MV-4-11 (cell line): ENCODE data around the gene PREPL.
"Not testable (repeated sequence)": the region's sequence is repeated elsewhere in the genome, so short reads cannot be mapped to it uniquely, and the experiment has no call there.

Experiments
- DNase-seq: peaks from one replicate; lab custom pipeline; 2025; lab: John Stamatoyannopoulos, UW

PREPL gene

GRCh38 chr2:44348400-44348799 is 12.9 kb downstream of the PREPL start:
- no peak for DNase-seq

DNA sequence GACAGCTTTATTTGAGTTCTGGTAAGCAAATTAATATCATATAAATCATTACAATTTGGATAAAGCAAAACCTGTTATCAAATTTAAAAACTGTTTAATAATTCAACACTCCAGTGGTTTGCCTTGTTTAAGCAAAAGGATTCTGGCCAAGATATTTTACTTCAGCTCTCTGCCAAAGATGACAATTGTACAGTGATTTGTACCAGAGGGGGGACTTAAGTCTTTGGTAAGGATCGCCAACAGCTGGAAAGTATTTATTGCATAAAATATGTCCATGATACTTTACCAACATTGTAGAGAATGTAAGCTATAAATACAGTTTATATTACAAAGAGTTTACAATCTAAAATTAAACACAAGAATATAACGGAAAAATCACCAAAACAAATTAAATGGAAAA is 13.8 kb downstream of the PREPL start:
- no peak for DNase-seq

DNA sequence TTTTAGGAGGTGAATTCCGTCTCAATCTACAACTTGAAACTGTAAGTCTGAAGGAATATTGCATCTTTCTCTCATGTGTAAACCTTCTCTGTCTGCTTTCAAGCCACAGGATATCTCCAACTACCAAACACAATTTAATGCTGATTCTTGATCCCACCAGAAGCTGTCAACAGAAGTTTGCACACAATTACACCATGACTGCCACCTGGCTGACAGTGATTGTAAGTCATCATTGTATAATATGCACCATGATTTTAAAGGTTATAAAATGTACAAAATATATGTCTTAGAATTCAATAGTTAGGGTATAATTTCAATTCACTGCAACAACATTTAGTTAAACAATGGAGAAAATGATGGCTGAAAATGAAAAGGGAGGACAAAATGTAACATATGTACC is 18.4 kb downstream of the PREPL start:
- no peak for DNase-seq

DNA sequence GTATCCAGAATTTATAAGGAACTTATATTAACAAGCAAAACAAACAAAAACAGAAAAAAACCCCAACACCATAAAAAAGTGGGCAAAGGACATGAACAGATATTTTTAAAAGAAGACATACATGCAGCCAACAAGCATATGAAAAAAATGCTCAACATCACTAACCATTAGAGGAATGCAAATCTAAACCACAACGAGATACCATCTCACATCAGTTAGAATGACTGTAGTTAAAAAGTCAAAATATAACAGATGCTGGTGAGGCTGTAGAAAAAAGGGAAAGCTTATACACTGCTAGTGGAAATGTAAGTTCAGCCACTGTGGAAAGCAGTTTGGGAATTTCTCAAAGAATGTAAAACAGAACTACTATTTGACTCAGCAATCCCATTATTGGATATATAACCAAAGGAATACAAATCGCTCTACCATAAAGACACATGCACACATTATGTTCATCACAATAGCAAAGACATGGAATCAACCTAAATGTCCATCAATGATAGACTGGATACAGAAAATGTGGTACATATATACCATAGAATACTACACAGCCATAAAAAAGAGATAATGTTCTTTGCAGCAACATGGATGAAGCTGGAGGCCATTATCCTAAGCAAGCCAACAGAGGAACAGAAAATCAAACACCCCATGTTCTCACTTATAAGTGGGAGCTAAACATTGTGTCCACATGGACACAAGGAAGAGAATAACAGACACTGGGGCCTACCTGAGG is 25.3 kb downstream of the PREPL start:
- no peak for DNase-seq

- DNase-seq, result no peak
Measured at GRCh38 chr2:44333994-44334393, 27.3 kb downstream of the PREPL start.

GRCh38 chr2:44330801-44331200 is 30.5 kb downstream of the PREPL start:
- no peak for DNase-seq

GRCh38 chr2:44329343-44329742 is 32.0 kb downstream of the PREPL start:
- no peak for DNase-seq

- no peak for DNase-seq
Measured at GRCh38 chr2:44328750-44329149, 32.5 kb downstream of the PREPL start.

DNA sequence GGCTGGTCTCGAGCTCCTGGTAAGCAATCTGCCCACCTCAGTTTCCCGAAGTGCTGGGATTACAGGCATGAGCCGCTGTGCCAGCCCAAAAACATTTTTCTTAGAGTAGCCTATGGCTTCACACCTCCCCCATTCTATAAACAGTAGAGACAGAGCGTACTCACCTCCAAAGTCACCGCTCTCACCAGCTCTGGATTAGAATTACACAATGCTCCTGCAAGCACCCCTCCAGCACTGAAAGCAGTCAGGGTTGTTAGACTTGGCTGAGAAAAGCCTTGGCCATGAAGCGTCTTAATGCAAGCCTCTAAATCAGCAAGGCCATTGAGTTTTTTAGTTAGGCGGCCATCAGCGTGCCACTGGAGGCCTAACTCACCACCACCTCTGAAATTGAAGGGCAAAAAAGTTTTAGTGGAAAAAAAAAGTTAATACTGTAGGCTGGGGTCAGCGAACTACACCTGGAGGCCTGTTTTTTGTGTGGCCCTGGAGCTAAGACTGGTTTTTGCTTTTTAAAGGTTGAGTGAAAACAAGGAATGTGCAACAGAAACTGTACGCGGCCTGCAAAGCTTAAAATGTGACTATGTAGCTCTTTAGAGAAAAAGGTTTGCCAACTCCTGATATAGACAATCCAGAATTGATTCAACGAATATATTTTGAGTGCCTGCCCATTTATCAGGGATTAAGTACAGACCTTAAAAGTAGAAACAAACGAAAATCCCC is 34.6 kb downstream of the PREPL start:
- no peak for DNase-seq

DNA sequence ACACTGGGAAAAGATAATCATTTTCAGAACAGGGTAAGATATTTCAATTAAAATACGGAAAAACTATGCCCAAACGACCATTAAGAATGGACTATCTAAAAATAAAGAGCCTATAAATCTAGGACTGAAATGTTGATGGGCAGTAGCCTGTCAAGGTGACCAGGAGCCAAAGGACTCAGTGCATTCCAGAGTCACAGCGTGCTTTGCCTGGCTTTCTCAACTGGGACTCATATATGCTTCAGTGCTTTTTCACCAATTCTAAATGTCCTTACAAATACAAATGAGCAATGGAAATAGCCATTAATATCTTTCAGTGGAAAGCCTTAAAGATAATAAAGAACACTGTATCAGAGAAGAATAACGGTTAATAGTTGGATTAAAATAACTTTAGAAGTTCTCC is 35.4 kb downstream of the PREPL start:
- no peak for DNase-seq

GRCh38 chr2:44324971-44325426 is 36.3 kb downstream of the PREPL start:
- DNase-seq, result no peak

- no peak for DNase-seq
Measured at GRCh38 chr2:44321360-44321759, 39.9 kb downstream of the PREPL start.

DNA sequence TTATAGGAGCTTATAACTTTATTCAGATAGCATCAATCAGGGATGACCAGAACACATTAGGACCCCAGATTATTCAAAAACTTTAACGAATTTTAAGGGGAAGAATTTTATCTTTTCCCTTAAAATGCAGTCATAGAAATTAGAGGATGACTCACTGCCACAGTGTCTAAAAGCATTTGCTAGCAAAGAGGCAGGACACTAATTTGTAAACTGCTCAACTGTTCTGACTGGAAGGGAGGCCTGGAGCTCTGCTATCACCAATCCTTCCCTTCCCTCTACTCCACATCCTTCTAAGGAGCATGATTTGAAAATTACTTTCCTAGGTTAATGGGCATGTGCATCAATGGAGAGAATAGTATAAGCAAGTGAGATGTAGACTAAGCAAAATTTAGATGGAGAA is 40.5 kb downstream of the PREPL start:
- no peak for DNase-seq

DNA sequence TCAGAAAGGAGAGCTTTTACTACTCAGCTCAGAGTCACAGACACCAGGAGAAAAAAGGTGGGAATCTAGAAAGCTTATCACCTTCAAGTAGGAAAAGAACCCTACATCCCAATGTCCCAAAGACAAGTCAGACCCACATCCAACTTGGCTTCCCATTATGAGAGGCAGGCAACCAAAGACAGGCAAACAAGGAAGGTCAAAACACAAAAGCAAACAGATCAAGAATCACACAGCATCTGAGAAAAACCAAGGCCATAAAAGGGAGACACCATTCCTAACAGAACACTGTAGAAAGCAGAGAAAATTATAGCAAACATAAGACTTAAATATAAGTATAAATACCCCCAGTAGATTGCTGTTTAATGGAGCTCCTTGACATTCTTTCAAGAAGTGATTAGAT is 45.3 kb downstream of the PREPL start:
- no peak for DNase-seq

GRCh38 chr2:44314362-44314761 is 46.9 kb downstream of the PREPL start:
- peak; percentile 59 for DNase-seq

- DNase-seq, result no peak
Measured at GRCh38 chr2:44310287-44310686, 51.0 kb downstream of the PREPL start.

DNA sequence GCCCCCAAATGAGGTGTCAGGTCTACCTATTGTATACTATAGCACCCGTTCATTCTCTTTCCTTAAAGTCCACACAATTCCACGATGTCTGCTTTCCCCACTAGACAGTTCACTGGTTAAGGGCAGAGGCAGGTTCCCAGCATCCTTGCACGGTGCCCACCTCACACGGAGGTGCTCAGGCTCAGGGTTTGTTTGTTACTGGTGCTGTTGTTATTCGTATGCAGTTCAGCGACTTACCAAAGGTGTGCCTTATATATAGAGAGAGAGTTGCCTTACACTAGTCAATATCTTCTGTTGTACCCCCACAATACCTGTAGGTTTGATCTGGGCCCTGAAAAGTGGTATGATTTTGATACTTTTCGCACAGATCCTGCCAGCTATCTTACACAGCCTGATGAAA is 55.4 kb downstream of the PREPL start:
- DNase-seq, result no peak

DNA sequence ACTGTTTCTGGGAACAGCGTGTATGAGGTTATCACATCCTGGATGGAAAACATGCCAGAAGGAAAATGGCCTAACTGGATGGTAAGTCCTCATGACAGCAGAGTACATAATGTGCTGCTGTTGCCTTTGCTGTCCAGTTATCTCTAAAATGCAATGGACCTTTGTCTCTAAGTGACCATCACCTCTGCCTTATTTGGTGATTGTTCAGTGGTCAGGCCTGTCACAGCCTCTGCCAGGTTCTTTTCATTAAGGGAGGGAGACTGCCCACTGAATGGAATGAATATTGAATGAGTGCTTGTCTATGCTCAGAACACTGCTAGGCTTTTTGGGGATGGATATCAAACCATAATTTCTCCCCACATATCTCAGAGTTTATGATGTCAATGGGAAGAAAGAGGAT is 57.0 kb downstream of the PREPL start:
- DNase-seq, result no peak

GRCh38 chr2:44303766-44304165 is 57.5 kb downstream of the PREPL start:
- DNase-seq, result not testable (repeated sequence)

DNA sequence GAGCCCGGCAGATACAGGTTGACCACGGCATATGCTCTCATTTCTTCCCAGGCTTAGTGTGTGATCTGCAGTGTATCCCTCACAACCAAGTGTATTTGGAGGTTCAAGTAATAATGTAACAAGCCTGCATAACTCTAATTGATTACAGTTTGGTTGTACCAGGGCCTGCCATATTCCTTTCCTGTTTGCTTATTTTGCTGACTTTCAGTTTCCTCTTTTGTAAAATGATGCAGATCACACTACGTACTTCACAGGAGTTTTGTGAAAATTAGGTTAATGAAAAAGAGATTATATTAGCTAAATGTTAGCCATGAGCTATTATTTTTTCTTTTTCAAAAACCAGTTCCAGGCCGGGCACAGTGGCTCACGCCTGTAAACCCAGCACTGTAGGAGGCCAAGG is 60.2 kb downstream of the PREPL start:
- DNase-seq, result no peak

DNA sequence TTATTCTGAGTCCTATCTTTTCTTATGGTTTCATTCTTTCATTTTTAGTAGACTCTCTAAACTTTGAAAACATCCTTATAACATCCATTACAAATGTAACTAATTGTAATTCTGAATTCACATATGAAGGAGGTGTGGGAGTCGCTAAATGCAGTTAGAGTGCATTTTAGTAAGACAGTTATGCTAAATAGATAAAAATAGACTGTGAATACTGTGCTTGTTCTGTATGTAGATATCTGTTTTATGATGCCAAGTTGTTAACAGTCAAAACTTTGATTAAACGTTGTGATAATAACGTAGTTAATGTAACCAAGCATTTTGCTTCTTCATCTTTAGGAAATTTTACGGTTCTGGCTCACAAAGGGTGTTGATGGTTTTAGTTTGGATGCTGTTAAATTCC is 61.7 kb downstream of the PREPL start:
- DNase-seq, result no peak

DNA sequence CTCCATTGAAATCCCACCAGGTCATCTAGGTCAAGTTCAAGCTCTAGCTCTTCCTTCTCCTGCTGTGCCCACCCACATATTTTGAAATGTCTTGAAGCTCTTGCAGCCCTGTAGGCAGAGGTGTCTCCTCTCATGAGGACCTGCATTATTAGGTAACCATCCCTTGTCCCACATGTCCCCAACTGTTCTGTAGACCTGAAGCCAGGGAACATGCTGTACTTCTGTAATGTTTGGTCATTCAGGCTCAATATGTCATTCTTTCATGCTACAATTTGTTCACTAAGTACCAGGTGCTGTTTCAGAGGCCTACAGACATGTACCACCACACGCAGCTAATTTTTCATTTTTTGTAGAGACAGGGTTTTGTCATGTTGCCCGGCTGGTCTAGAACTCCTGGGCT is 63.9 kb downstream of the PREPL start:
- no peak for DNase-seq

DNA sequence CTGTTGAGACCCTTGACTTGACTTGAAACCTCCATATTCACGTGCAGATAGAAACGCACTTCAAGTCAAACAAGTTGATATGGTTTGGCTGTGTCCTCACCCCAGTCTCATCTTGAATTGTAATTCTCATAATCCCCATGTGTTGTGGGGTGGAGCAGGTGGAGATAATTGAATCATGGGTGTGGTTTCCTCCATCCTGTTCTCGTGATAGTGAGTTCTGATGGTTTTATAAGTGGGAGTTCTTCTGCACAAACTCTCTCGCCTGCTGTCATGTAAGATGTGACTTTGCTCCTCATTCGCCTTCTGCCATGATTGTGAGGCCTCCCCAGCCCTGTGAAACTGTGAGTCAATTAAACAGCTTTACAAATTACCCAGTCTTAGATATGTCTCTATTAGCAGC is 64.6 kb downstream of the PREPL start:
- DNase-seq, result no peak
